Esophagus squamous epithelium (tissue), 4 donors: ENCODE results near the gene DLG2.
"Not testable (repeated sequence)": the region's sequence is repeated elsewhere in the genome, so short reads cannot be mapped to it uniquely, and the experiment has no call there.

ENCODE experiments used
- POLR2A ChIP-seq, 4 donors: fragments of 450-650 bp; IDR thresholded peaks; one replicate each; pipeline ENCODE4 v1.6.1; 2017; ENCODE audit warnings: antibody characterized with exemption in 4 of 4, mild to moderate bottlenecking in 4 of 4, moderate library complexity in 3 of 4
- TF ChIP-seq, protein P1 (sequence below), 6 experiments: fragments of 450-650 bp in 4 of 6; fragments of 200-600 bp in 2 of 6; sonication (generic) in 2 of 6; IDR thresholded peaks; one replicate each; pipeline ENCODE4 v1.5.1; 2016 to 2019; ENCODE audit warnings: antibody characterized with exemption in 6 of 6, mild to moderate bottlenecking in 4 of 6, moderate library complexity in 4 of 6

DNA sequence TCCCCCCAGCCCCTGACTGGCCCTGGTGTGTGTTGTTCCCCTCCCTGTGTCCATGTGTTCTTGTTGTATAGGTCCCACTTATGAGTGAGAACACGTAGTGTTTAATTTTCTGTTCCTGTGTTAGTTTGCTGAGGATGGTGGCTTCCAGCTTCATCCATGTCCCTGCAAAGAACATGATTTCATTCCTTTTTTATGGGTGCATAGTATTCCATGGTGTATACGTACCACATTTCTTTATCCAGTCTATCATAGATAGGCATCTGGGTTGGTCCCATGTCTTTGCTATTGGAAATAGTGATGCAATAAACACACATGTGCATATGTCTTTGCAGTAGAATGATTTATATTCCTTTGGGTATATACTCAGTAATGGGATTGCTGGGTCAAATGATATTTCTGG lies 1895.9 kb downstream of the DLG2 start:
- TF ChIP-seq POLR2A (IDR thresholded peaks at IDR 0.05) = not testable (repeated sequence)
- TF ChIP-seq, protein P1, sequence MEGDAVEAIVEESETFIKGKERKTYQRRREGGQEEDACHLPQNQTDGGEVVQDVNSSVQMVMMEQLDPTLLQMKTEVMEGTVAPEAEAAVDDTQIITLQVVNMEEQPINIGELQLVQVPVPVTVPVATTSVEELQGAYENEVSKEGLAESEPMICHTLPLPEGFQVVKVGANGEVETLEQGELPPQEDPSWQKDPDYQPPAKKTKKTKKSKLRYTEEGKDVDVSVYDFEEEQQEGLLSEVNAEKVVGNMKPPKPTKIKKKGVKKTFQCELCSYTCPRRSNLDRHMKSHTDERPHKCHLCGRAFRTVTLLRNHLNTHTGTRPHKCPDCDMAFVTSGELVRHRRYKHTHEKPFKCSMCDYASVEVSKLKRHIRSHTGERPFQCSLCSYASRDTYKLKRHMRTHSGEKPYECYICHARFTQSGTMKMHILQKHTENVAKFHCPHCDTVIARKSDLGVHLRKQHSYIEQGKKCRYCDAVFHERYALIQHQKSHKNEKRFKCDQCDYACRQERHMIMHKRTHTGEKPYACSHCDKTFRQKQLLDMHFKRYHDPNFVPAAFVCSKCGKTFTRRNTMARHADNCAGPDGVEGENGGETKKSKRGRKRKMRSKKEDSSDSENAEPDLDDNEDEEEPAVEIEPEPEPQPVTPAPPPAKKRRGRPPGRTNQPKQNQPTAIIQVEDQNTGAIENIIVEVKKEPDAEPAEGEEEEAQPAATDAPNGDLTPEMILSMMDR (IDR thresholded peaks at IDR 0.05) = not testable (repeated sequence)
